ENCODE results near the gene BCL2L12.

DNA sequence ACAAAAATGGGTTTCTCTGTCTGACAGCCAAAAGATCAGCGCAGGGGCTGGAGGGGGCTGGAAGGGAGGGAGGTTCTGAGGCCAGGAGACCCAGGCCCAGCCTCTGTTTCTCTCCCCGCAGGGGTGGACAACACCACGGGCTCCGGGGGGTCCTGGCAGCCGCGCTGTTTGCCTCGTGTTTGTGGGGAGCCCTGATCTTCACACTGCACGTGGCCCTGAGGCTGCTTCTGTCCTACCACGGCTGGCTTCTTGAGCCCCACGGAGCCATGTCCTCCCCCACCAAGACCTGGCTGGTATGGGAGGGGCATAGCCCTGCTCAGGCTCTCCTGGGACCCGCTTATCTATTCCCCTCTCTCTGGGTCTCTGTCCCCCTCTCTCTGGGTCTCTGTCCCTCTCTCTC lies 34.8 kb downstream of the BCL2L12 start:
- TF ChIP-seq, protein P1, sequence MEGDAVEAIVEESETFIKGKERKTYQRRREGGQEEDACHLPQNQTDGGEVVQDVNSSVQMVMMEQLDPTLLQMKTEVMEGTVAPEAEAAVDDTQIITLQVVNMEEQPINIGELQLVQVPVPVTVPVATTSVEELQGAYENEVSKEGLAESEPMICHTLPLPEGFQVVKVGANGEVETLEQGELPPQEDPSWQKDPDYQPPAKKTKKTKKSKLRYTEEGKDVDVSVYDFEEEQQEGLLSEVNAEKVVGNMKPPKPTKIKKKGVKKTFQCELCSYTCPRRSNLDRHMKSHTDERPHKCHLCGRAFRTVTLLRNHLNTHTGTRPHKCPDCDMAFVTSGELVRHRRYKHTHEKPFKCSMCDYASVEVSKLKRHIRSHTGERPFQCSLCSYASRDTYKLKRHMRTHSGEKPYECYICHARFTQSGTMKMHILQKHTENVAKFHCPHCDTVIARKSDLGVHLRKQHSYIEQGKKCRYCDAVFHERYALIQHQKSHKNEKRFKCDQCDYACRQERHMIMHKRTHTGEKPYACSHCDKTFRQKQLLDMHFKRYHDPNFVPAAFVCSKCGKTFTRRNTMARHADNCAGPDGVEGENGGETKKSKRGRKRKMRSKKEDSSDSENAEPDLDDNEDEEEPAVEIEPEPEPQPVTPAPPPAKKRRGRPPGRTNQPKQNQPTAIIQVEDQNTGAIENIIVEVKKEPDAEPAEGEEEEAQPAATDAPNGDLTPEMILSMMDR (IDR thresholded peaks at IDR 0.05 in 2 of 3, conservative IDR thresholded peaks at IDR 0.05 in 1 of 3; ENCODE audit: borderline replicate concordance in 1 of 3, insufficient read depth in 1 of 3, low read depth in 2 of 3, low read length in 2 of 3) = no peak
- TF ChIP-seq POLR2A (IDR thresholded peaks at IDR 0.05; ENCODE audit: borderline replicate concordance, extremely low read depth, insufficient read depth, insufficient read length) (no peak), CEBPB (IDR thresholded peaks at IDR 0.05; ENCODE audit: low read depth) (no peak)
